ENCODE results near the gene SORCS2.

SORCS2 gene

DNA sequence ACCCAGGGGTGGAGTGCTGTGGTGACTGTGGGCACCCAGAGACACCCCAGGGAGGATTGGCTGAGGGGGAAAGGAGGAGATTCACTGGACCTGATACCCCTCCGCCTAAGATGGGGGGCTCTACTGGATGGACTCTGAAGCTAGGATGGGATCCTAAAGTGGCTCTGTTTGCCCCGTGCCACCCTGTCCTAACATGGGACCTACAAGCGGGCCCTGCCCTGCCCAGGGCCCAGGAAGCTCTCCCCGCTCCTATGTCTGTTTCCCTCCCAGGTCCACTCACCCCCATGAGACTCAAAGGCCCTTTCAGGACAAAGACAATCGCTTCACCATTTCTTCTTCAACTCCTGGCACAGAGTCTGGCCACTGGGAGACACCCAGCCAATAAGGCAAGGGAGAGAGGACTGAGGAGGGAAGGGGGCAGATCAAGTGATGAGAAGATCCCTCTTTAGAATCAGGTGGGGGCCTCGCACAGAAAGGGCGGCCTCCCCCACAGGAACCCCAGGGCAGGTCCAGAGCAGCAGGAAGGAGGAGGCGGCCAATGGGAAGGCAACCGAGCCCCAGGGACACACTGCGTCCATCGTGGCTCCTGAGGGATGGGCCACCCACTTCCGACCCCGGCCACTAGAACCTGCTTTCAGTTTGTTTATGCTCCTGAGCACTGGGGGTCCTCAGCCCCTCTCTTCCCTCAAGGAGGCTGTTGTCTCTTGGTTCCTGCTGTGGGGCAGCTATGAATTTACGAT, 592.0 kb downstream of the SORCS2 start:
- TF ChIP-seq SIN3A (IDR thresholded peaks at IDR 0.05; ENCODE audit: borderline replicate concordance, insufficient read depth, low read length) (no peak), TAF1 (IDR thresholded peaks at IDR 0.05; ENCODE audit: borderline replicate concordance, insufficient read depth, low read length) (no peak), POLR2AphosphoS5 (IDR thresholded peaks at IDR 0.05; ENCODE audit: low read depth, low read length) (no peak), FOXP2 (optimal IDR thresholded peaks at IDR 0.05; ENCODE audit: borderline replicate concordance, extremely low read depth, extremely low read length, insufficient read depth) (no peak)
- TF ChIP-seq, protein P1, sequence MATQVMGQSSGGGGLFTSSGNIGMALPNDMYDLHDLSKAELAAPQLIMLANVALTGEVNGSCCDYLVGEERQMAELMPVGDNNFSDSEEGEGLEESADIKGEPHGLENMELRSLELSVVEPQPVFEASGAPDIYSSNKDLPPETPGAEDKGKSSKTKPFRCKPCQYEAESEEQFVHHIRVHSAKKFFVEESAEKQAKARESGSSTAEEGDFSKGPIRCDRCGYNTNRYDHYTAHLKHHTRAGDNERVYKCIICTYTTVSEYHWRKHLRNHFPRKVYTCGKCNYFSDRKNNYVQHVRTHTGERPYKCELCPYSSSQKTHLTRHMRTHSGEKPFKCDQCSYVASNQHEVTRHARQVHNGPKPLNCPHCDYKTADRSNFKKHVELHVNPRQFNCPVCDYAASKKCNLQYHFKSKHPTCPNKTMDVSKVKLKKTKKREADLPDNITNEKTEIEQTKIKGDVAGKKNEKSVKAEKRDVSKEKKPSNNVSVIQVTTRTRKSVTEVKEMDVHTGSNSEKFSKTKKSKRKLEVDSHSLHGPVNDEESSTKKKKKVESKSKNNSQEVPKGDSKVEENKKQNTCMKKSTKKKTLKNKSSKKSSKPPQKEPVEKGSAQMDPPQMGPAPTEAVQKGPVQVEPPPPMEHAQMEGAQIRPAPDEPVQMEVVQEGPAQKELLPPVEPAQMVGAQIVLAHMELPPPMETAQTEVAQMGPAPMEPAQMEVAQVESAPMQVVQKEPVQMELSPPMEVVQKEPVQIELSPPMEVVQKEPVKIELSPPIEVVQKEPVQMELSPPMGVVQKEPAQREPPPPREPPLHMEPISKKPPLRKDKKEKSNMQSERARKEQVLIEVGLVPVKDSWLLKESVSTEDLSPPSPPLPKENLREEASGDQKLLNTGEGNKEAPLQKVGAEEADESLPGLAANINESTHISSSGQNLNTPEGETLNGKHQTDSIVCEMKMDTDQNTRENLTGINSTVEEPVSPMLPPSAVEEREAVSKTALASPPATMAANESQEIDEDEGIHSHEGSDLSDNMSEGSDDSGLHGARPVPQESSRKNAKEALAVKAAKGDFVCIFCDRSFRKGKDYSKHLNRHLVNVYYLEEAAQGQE (IDR thresholded peaks at IDR 0.05; ENCODE audit: insufficient read depth in 1 of 2, low read depth in 2 of 2, low read length in 2 of 2) = no peak

DNA sequence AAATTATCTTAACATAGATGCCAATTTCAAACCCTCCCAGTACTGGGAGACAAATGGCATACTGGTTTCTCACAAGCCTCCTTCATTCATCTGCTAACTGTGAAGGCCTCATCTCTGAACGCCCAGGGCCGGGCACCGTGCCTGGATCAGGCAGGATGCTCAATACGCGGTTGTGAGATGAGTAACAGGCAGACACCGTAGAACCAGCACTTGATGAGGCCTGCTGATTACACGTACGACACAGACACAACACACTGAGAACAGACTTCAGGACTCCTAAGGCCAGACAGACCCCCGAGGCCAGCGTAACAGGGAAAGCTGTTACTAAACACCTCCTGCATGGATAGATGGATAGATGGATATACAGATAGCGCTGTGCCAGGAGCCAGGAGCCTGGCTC, 592.7 kb downstream of the SORCS2 start:
- no peak for TF ChIP-seq TAF1 (IDR thresholded peaks at IDR 0.05; ENCODE audit: borderline replicate concordance, insufficient read depth, low read length)
- TF ChIP-seq, protein P1 (IDR thresholded peaks at IDR 0.05; ENCODE audit: insufficient read depth in 1 of 2, low read depth in 2 of 2, low read length in 2 of 2) = no peak
- peak; percentile 69 for TF ChIP-seq FOXP2 (optimal IDR thresholded peaks at IDR 0.05; ENCODE audit: borderline replicate concordance, extremely low read depth, extremely low read length, insufficient read depth)
- TF ChIP-seq POLR2AphosphoS5 (IDR thresholded peaks at IDR 0.05; ENCODE audit: low read depth, low read length) = no peak
- no peak for TF ChIP-seq SIN3A (IDR thresholded peaks at IDR 0.05; ENCODE audit: borderline replicate concordance, insufficient read depth, low read length)

DNA sequence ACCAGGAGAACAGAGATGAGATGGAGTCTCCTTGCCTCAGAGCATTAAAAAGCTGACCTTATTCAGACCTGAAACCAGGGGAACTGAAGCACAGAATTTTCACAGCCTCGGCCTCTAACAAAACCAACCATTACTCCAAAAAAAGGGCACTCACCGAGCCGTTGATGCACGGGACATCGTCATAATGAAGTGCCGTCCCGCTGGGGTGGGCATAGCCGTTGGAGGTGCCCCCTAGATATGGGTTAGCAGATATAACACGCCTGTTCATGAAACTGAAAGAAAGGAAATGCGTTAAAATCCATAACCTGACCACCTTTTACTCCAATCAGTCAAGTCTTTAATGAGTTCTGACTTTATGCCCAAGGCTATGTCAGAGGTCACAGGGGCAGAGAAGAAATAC, 593.7 kb downstream of the SORCS2 start:
- TF ChIP-seq POLR2AphosphoS5 (IDR thresholded peaks at IDR 0.05; ENCODE audit: low read depth, low read length) = no peak
- no peak for TF ChIP-seq TAF1 (IDR thresholded peaks at IDR 0.05; ENCODE audit: borderline replicate concordance, insufficient read depth, low read length)
- TF ChIP-seq FOXP2 (optimal IDR thresholded peaks at IDR 0.05; ENCODE audit: borderline replicate concordance, extremely low read depth, extremely low read length, insufficient read depth) = no peak
- TF ChIP-seq SIN3A (IDR thresholded peaks at IDR 0.05; ENCODE audit: borderline replicate concordance, insufficient read depth, low read length) = no peak
- TF ChIP-seq, protein P1 (IDR thresholded peaks at IDR 0.05; ENCODE audit: insufficient read depth in 1 of 2, low read depth in 2 of 2, low read length in 2 of 2) = no peak

DNA sequence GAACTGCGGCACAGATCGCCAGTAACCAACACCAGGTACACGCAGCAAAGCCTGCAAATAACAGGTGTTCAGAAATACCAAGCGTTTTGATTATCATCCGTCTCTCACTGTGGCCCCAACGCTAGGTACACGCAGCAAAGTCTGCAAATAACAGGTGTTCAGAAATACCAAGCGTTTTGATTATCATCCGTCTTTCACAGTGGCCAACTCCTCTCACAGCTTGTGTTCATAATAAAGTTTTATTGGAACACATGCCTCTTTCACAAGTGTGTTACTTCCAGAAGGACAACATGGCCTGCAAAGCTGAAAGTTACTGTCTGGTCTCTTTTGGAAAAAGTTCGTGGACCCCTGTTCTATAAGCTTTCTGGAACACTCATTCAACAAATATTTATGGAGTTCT, 594.2 kb downstream of the SORCS2 start:
- no peak for TF ChIP-seq SIN3A (IDR thresholded peaks at IDR 0.05; ENCODE audit: borderline replicate concordance, insufficient read depth, low read length)
- TF ChIP-seq FOXP2 (optimal IDR thresholded peaks at IDR 0.05; ENCODE audit: borderline replicate concordance, extremely low read depth, extremely low read length, insufficient read depth) = no peak
- TF ChIP-seq, protein P1 (IDR thresholded peaks at IDR 0.05; ENCODE audit: insufficient read depth in 1 of 2, low read depth in 2 of 2, low read length in 2 of 2) = no peak
- no peak for TF ChIP-seq TAF1 (IDR thresholded peaks at IDR 0.05; ENCODE audit: borderline replicate concordance, insufficient read depth, low read length)
- no peak for TF ChIP-seq POLR2AphosphoS5 (IDR thresholded peaks at IDR 0.05; ENCODE audit: low read depth, low read length)

All from PFSK-1 (cell line).